SU-DHL-6 (cell line): ENCODE measurements around the gene MATN1.

Experiments
- H2AFZ ChIP-seq: fragments of 200-600 bp; sonication (generic); 2 replicates; pipeline ENCODE4 v1.6.1; 2014; ENCODE audit warnings: low read depth, mild to moderate bottlenecking, moderate library complexity, mixed read lengths, antibody characterized with exemption, low read length; ENCODE audit not compliant: severe bottlenecking
- H3F3A ChIP-seq: fragments of 200-600 bp; shearing (Covaris generic); 2 replicates; pipeline ENCODE4 v1.6.0; 2016; ENCODE audit warnings: antibody characterized with exemption, mild to moderate bottlenecking; ENCODE audit not compliant: insufficient read depth
- H3K27ac ChIP-seq: fragments of 200-600 bp; sonication (generic); 2 replicates; pipeline ENCODE4 v1.5.1; 2016; ENCODE audit warnings: low read depth, mild to moderate bottlenecking, low read length, moderate library complexity, mixed read lengths
- H3K27me3 ChIP-seq: fragments of 200-600 bp; sonication (generic), shearing (Covaris generic); 2 replicates; pipeline ENCODE4 v1.6.0; 2014; ENCODE audit warnings: mild to moderate bottlenecking, low read length
- H3K36me3 ChIP-seq: fragments of 200-600 bp; sonication (generic); 2 replicates; pipeline ENCODE4 v1.6.1; 2014; ENCODE audit warnings: mild to moderate bottlenecking, low read length, mixed read lengths
- H3K4me2 ChIP-seq: fragments of 300-600, 200-600 bp; shearing (Covaris generic), sonication (generic); 2 replicates; pipeline ENCODE4 v1.6.0; 2014; ENCODE audit warnings: low read length, low read depth, mild to moderate bottlenecking; ENCODE audit not compliant: poor library complexity, severe bottlenecking
- H3K4me3 ChIP-seq: fragments of 200-600 bp; sonication (generic); 2 replicates; pipeline ENCODE4 v1.5.1; 2014; ENCODE audit warnings: antibody characterized with exemption, low read length, mild to moderate bottlenecking, mixed read lengths; ENCODE audit not compliant: insufficient read depth, poor library complexity, severe bottlenecking
- H3K79me2 ChIP-seq: fragments of 200-600 bp; sonication (generic); 2 replicates; pipeline ENCODE4 v1.6.1; 2014; ENCODE audit warnings: mild to moderate bottlenecking, low read length, moderate library complexity; ENCODE audit not compliant: insufficient read depth
- H3K9ac ChIP-seq: fragments of 200-600 bp; sonication (generic); 2 replicates; pipeline ENCODE4 v1.7.0; 2014; ENCODE audit warnings: mild to moderate bottlenecking, low read length
- H3K9me2 ChIP-seq: fragments of 200-600 bp; sonication (generic); replicated peaks from 2 replicates; pipeline ENCODE4 v1.6.1; 2014; ENCODE audit warnings: low read length; ENCODE audit not compliant: insufficient read depth
- H3K9me3 ChIP-seq: fragments of 200-600 bp; sonication (generic); 2 replicates; pipeline ENCODE4 v1.6.1; 2014; ENCODE audit warnings: low read length, mixed read lengths; ENCODE audit not compliant: insufficient read depth
- H4K20me1 ChIP-seq: fragments of 200-600 bp; sonication (generic); 2 replicates; pipeline ENCODE4 v1.6.1; 2014; ENCODE audit warnings: low read depth, mild to moderate bottlenecking, antibody characterized with exemption, low read length, moderate library complexity, mixed read lengths
- EZH2phosphoT487 ChIP-seq: fragments of 200-600 bp; sonication (generic), shearing (Covaris generic); conservative IDR thresholded peaks from 2 replicates; pipeline ENCODE4 v1.6.1; 2018; ENCODE audit warnings: mild to moderate bottlenecking, antibody characterized with exemption, low read length, moderate library complexity, mixed read lengths
- TF ChIP-seq, protein P1 (sequence below): fragments of 200-600 bp; sonication (generic); IDR thresholded peaks from one replicate; pipeline ENCODE4 v1.5.1; 2017; ENCODE audit warnings: antibody characterized with exemption, mild to moderate bottlenecking, low read length, moderate library complexity; ENCODE audit not compliant: insufficient read depth, poor library complexity, severe bottlenecking

The MATN1 gene

GRCh38 chr1:30741239-30741894 is 18.0 kb upstream of the MATN1 start:
- H3K27me3 ChIP-seq, result no peaks in the 10 kb centered on the region
- no peak overlapping the region for H3K4me3 ChIP-seq
- H4K20me1 ChIP-seq, result peaks cover 28% of the 10 kb centered on the region
- no peak overlapping the region for H3K4me2 ChIP-seq
- peaks cover 63% of the 10 kb centered on the region for H3K79me2 ChIP-seq
- peaks cover 25% of the 10 kb centered on the region for H3F3A ChIP-seq
- H3K27ac ChIP-seq, result no peak overlapping the region
- H2AFZ ChIP-seq, result no peak overlapping the region
- H3K9me3 ChIP-seq, result no peaks in the 10 kb centered on the region
- H3K9ac ChIP-seq, result no peak overlapping the region
- H3K9me2 ChIP-seq, result no peaks in the 10 kb centered on the region
- H3K36me3 ChIP-seq, result peaks cover 29% of the 10 kb centered on the region
- TF ChIP-seq, protein P1, sequence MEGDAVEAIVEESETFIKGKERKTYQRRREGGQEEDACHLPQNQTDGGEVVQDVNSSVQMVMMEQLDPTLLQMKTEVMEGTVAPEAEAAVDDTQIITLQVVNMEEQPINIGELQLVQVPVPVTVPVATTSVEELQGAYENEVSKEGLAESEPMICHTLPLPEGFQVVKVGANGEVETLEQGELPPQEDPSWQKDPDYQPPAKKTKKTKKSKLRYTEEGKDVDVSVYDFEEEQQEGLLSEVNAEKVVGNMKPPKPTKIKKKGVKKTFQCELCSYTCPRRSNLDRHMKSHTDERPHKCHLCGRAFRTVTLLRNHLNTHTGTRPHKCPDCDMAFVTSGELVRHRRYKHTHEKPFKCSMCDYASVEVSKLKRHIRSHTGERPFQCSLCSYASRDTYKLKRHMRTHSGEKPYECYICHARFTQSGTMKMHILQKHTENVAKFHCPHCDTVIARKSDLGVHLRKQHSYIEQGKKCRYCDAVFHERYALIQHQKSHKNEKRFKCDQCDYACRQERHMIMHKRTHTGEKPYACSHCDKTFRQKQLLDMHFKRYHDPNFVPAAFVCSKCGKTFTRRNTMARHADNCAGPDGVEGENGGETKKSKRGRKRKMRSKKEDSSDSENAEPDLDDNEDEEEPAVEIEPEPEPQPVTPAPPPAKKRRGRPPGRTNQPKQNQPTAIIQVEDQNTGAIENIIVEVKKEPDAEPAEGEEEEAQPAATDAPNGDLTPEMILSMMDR, result no peak
- no peak for TF ChIP-seq EZH2phosphoT487

- H3F3A ChIP-seq, result peaks cover 25% of the 10 kb centered on the region
- H3K79me2 ChIP-seq, result peaks cover 54% of the 10 kb centered on the region
- H3K27ac ChIP-seq, result no peak overlapping the region
- H3K4me3 ChIP-seq, result no peak overlapping the region
- H2AFZ ChIP-seq, result no peak overlapping the region
- TF ChIP-seq EZH2phosphoT487, result no peak
- TF ChIP-seq, protein P1, result no peak
- no peak overlapping the region for H3K9ac ChIP-seq
- H3K27me3 ChIP-seq, result no peaks in the 10 kb centered on the region
- no peaks in the 10 kb centered on the region for H3K9me3 ChIP-seq
- H3K9me2 ChIP-seq, result no peaks in the 10 kb centered on the region
- peaks cover 29% of the 10 kb centered on the region for H3K36me3 ChIP-seq
- peaks cover 28% of the 10 kb centered on the region for H4K20me1 ChIP-seq
- H3K4me2 ChIP-seq, result no peak overlapping the region
Observed at GRCh38 chr1:30740251-30741238, 17.2 kb upstream of the MATN1 start.

DNA sequence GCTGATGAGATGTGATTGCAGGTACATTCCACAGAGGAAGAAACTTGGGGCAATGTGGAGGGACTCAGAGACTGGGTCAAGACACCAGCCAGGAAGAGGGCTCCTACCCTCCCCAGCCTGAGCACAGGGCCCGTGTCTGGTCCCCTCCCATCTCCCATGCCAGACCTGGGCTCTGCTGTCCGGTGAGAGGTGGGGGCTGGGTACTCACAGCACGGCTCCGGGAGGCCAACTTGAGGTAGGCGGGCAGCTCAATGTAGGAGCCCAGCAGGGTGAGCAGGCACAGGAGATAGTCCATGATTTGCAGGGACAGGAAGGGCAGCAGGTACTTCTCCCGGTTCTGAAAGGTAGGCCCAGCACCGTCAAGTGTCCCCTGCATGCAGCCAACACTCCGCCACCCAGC is 16.2 kb upstream of the MATN1 start:
- peaks cover 32% of the 10 kb centered on the region for H3K36me3 ChIP-seq
- peaks cover 23% of the 10 kb centered on the region for H3F3A ChIP-seq
- no peaks in the 10 kb centered on the region for H3K27me3 ChIP-seq
- no peak overlapping the region for H2AFZ ChIP-seq
- H3K27ac ChIP-seq, result no peak overlapping the region
- H3K9me2 ChIP-seq, result no peaks in the 10 kb centered on the region
- no peak overlapping the region for H3K4me3 ChIP-seq
- peaks cover 28% of the 10 kb centered on the region for H4K20me1 ChIP-seq
- no peak overlapping the region for H3K4me2 ChIP-seq
- H3K79me2 ChIP-seq, result peaks cover 45% of the 10 kb centered on the region
- TF ChIP-seq, protein P1, result no peak
- TF ChIP-seq EZH2phosphoT487, result no peak
- no peaks in the 10 kb centered on the region for H3K9me3 ChIP-seq
- H3K9ac ChIP-seq, result no peak overlapping the region
